ENCODE data around the gene OSBPL3.

GRCh38 chr7:24863626-24864025 is 116.4 kb downstream of the OSBPL3 start:
- TF ChIP-seq, protein P1, sequence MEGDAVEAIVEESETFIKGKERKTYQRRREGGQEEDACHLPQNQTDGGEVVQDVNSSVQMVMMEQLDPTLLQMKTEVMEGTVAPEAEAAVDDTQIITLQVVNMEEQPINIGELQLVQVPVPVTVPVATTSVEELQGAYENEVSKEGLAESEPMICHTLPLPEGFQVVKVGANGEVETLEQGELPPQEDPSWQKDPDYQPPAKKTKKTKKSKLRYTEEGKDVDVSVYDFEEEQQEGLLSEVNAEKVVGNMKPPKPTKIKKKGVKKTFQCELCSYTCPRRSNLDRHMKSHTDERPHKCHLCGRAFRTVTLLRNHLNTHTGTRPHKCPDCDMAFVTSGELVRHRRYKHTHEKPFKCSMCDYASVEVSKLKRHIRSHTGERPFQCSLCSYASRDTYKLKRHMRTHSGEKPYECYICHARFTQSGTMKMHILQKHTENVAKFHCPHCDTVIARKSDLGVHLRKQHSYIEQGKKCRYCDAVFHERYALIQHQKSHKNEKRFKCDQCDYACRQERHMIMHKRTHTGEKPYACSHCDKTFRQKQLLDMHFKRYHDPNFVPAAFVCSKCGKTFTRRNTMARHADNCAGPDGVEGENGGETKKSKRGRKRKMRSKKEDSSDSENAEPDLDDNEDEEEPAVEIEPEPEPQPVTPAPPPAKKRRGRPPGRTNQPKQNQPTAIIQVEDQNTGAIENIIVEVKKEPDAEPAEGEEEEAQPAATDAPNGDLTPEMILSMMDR (IDR thresholded peaks at IDR 0.05): no peak
- TF ChIP-seq REST (IDR thresholded peaks at IDR 0.05; ENCODE audit: insufficient read depth in 1 of 2, low read depth in 2 of 2, low read length in 1 of 2): no peak
- no peak for TF ChIP-seq POLR2AphosphoS5 (IDR thresholded peaks at IDR 0.05; ENCODE audit: low read depth, low read length)

Measured in Panc1 (cell line).